HUES64 (cell line): ENCODE data around the gene MYO9B.

Experiments
- H3K27ac ChIP-seq: 2 replicates; pipeline ENCODE4 v1.7.0; 2013; ENCODE audit warnings: low read depth, low read length, inconsistent platforms
- H3K27me3 ChIP-seq: 2 replicates; pipeline ENCODE4 v1.6.1; 2013; ENCODE audit warnings: mild to moderate bottlenecking, low read length; ENCODE audit not compliant: insufficient read depth
- H3K36me3 ChIP-seq: 2 replicates; pipeline ENCODE4 v1.6.1; 2013; ENCODE audit warnings: mild to moderate bottlenecking, low read length; ENCODE audit not compliant: insufficient read depth
- H3K4me1 ChIP-seq: 2 replicates; pipeline ENCODE4 v1.6.1; 2013; ENCODE audit warnings: mild to moderate bottlenecking, low read length, moderate library complexity; ENCODE audit not compliant: insufficient read depth
- H3K4me3 ChIP-seq: 2 replicates; pipeline ENCODE4 v1.5.1; 2013; ENCODE audit warnings: mild to moderate bottlenecking, low read length, moderate library complexity
- H3K9ac ChIP-seq: 2 replicates; pipeline ENCODE4 v1.6.1; 2013; ENCODE audit warnings: mild to moderate bottlenecking, low read depth, low read length
- H3K9me3 ChIP-seq: 2 replicates; pipeline ENCODE4 v1.6.1; 2013; ENCODE audit warnings: low read depth, low read length; ENCODE audit not compliant: insufficient read depth
- WGBS: fragments of 150-250, 120-280 bp; methylation state at CpG from one replicate; pipeline ENCODE4 v1.1.7; 2013; ENCODE audit warnings: missing lambda C conversion rate; 5-methylcytosine and 5-hydroxymethylcytosine counted together

Gene MYO9B

DNA sequence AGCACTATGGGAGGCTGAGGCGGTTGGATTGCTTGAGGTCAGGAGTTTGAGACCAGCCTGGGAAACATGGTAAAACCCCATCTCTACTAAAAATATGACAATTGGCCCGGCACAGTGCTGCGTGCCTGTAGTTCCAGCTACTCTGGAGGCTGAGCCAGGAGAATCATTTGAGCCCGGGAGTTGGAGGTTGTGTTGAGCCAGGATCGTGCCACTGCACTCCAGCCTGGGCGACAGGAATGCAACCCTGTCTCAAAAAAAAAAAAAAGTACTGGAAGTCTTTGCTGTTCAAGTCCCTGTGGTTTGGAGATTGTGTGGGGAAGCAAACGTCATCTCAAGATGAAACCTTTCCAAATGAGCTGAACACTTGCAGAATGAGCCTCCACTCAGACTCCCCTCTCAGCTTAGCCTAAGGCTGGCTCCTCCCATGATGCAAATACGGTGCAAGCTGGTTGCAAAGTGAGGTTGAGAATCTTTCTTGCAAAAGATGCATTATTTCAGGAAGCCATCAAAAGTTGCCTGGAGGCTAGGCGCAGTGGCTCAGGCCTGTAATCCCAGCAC, 46.2 kb downstream of the MYO9B start:
- no peaks in the 10 kb centered on the region for H3K27me3 ChIP-seq
- H3K4me1 ChIP-seq: peaks cover 13% of the 10 kb centered on the region
- H3K27ac ChIP-seq: no peak overlapping the region
- H3K36me3 ChIP-seq: 0 out of 2 replicates have a peak, but pooled peaks cover 5% of the 10 kb centered on the region
- 87% methylated on average over 9 of the region's 9 CpGs for WGBS
- no peak overlapping the region for H3K9ac ChIP-seq
- H3K9me3 ChIP-seq: no peaks in the 10 kb centered on the region
- H3K4me3 ChIP-seq: no peak overlapping the region

DNA sequence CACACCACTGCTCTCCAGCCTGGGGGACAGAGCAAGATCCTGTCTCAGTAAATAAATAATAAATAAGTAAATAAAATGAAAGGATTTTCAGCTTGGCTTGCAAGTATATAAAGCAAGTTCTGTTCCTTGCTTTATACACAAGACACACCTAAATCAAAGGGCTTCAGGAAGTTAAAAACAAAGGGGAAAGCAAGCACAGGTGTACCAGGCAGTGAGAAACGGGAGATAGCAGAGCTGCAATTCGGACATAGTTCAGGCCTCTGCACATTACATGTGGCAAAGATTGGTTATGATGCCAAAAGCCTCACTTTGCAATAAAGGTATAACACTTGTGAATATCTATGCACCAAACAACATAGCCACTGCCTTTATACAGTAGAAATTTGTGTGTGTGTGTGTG, 47.5 kb downstream of the MYO9B start:
- 84% methylated on average over 2 of the region's 2 CpGs for WGBS
- Histone ChIP-seq H3K27me3 (no peaks in the 10 kb centered on the region), H3K4me1 (peaks cover 13% of the 10 kb centered on the region), H3K4me3 (no peak overlapping the region), H3K9me3 (no peaks in the 10 kb centered on the region), H3K9ac (no peak overlapping the region), H3K36me3 (0 out of 2 replicates have a peak, but pooled peaks cover 5% of the 10 kb centered on the region), H3K27ac (no peak overlapping the region)

DNA sequence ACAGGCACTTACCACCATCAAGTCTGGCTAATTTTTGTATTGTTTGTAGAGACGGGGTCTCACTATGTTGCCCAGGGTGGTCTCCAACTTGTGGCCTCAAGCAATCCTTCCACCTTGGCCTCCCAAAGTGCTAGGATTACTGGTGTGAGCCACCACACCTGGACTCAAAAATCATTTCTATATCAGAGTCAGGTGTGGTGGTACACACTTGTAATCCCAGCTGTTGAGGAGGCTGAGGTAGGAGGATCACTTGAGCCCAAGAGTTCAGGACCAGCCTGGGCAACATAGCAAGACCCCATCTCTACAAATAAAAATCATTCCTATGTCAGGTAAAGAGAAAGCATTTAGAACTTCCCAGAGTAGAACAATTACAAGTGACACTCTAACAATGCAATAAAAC, 48.4 kb downstream of the MYO9B start:
- Histone ChIP-seq H3K9me3 (no peaks in the 10 kb centered on the region), H3K4me3 (no peak overlapping the region), H3K36me3 (0 out of 2 replicates have a peak, but pooled peaks cover 4% of the 10 kb centered on the region), H3K27ac (no peak overlapping the region), H3K27me3 (no peaks in the 10 kb centered on the region), H3K9ac (no peak overlapping the region), H3K4me1 (peaks cover 13% of the 10 kb centered on the region)
- WGBS: 100% methylated on average over 1 of the region's 1 CpG

DNA sequence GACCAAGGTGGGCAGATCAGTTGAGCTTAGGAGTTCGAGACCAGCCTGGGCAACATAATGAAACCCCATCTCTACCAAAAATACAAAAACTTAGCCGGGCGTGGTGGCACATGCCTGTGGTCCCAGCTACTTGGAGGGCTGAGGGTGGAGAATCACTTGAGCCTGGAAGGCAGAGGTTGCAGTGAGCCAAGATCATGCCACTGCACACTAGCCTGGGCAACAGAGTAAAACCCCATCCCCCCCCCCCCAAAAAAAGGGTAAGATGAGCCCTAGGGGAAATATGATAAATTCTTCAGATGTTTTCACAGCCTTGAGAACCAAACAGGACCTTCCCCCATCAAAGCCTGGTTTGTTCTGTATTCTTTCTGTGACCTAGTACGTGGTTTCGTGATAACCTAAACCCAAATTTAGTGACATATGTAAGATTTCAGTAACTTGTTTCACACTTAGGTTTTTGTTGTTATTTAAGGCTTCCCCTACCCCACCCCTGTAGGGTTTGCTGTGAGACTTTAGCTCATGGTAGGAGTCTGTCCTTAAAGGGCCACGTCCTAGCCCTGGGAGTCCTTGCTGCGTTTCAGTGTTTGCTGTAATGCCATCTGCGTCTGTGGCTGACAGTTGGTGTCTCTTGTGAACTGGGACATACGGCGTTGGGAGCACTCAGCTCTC, 49.6 kb downstream of the MYO9B start:
- Histone ChIP-seq H3K9me3 (no peaks in the 10 kb centered on the region), H3K27me3 (no peaks in the 10 kb centered on the region), H3K4me3 (no peak overlapping the region), H3K36me3 (0 out of 2 replicates have a peak, but pooled peaks cover 2% of the 10 kb centered on the region), H3K4me1 (peaks cover 13% of the 10 kb centered on the region), H3K27ac (no peak overlapping the region), H3K9ac (no peak overlapping the region)
- WGBS: 87% methylated on average over 10 of the region's 10 CpGs

DNA sequence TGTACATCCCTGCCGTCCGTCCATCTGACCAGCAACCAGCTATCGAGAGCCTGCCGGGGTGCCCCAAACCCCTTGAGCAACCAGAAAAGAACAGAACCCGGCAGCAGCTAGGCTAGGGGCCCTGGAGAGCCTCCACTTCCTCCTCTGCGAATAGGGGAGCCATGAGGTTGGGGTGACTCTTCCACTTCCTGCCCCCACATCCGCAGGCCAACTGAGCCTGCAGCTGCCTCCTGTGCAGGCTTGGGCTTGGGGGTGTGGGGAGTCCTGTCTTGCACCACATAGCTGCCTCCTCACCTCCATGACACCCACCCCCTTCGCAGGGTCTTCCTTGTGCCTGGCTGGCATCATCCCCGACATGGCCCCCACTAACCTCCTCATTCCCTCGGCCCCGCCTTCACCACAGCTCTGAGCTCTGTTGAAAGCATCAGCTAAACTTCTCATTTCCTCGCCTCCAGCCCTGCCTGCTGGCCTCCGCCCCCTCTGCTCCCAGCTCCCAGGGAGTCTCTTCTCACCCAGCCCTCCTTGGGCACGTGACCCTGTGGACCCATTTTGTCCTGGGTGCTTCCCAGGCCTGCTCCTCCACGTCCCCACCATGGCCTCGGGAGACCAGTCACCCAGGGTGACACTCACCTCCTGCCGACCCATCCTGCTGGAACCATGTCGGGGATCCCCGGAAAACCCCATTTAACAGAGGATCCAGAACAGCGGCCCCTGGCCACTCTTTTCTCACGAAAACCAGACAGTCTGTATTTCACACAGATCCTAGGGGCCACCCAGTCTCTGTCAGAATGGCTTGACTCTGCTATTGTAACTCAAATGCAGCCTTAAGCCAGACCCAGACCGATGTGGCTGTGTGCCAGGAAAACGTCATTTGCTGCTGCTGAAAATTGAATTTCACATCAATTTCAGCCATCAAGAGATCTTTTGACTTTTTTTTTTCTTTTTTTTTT, 50.4 kb downstream of the MYO9B start:
- Histone ChIP-seq H3K36me3 (0 out of 2 replicates have a peak, but pooled peaks cover 2% of the 10 kb centered on the region), H3K9ac (no peak overlapping the region), H3K27me3 (no peaks in the 10 kb centered on the region), H3K27ac (no peak overlapping the region), H3K9me3 (no peaks in the 10 kb centered on the region), H3K4me3 (no peak overlapping the region), H3K4me1 (peaks cover 13% of the 10 kb centered on the region)
- WGBS: 81% methylated on average over 22 of the region's 23 CpGs

DNA sequence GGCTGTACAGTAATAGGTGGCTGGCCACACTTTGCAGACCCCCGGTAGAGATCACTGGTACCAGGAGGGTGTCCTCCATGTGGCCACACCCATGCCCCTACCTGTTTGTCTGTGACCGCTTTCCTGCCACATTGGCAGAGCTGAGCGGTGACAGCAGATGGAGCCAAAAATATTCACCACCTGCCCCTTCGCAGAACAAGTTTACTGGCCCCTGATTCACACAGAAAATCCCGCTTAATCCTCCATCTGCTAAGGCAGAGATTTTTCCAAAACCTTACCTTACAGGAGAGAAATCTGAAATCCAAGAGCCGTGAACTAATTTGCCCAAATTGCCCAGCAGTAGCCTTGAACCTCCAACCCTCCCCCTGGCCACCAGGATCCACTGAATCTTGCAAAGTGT, 52.1 kb downstream of the MYO9B start:
- peaks cover 13% of the 10 kb centered on the region for H3K4me1 ChIP-seq
- H3K27ac ChIP-seq: no peak overlapping the region
- no peak overlapping the region for H3K4me3 ChIP-seq
- no peak overlapping the region for H3K9ac ChIP-seq
- 0 out of 2 replicates have a peak, but pooled peaks cover 2% of the 10 kb centered on the region for H3K36me3 ChIP-seq
- no peaks in the 10 kb centered on the region for H3K9me3 ChIP-seq
- 94% methylated on average over 6 of the region's 6 CpGs for WGBS
- H3K27me3 ChIP-seq: no peaks in the 10 kb centered on the region

DNA sequence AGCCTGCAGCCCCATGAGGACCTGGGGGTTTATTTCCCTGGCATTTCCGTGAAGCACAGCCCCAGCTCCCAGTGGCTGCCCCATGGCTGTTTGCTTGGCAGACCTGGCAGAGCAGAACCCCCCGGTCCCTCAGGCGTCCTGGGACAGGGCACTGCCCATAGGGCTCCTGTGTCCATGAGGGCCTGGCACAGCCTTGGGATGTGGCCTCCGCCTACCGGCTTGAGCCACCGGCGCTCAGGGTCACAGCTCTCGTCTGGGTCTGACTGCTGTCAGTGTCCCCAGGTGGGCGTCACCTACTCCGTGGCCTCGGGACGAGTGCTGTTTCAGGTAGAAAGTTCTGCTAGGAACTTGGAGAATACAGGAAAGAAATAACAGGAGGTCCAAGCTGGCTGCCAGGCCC, 52.8 kb downstream of the MYO9B start:
- Histone ChIP-seq H3K4me1 (peaks cover 13% of the 10 kb centered on the region), H3K9ac (no peak overlapping the region), H3K4me3 (no peak overlapping the region), H3K36me3 (no peaks in the 10 kb centered on the region), H3K27ac (no peak overlapping the region), H3K9me3 (no peaks in the 10 kb centered on the region), H3K27me3 (no peaks in the 10 kb centered on the region)
- 94% methylated on average over 12 of the region's 12 CpGs for WGBS

DNA sequence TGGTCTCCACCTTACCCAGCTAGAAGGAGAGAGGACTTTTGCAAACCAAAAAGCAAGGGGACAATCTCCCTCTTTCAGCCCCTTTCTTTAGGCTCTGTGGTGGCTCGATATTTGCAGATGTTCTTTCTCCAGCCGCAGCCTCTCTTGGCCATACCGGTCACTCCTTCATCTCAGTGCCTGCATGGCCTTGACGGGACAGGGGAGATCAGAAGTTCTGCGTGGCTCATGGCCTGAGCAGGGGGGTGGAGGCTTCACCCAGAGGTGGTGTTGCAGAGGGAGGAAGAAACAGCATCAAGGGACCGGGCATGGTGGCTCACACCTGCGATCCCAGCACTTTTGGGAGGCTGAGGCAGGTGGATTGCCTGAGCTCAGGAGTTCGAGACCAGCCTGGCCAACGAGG, 53.2 kb downstream of the MYO9B start:
- H3K9me3 ChIP-seq: no peaks in the 10 kb centered on the region
- 95% methylated on average over 9 of the region's 9 CpGs for WGBS
- peaks cover 13% of the 10 kb centered on the region for H3K4me1 ChIP-seq
- no peak overlapping the region for H3K4me3 ChIP-seq
- H3K27ac ChIP-seq: no peak overlapping the region
- no peak overlapping the region for H3K9ac ChIP-seq
- no peaks in the 10 kb centered on the region for H3K36me3 ChIP-seq
- no peaks in the 10 kb centered on the region for H3K27me3 ChIP-seq

DNA sequence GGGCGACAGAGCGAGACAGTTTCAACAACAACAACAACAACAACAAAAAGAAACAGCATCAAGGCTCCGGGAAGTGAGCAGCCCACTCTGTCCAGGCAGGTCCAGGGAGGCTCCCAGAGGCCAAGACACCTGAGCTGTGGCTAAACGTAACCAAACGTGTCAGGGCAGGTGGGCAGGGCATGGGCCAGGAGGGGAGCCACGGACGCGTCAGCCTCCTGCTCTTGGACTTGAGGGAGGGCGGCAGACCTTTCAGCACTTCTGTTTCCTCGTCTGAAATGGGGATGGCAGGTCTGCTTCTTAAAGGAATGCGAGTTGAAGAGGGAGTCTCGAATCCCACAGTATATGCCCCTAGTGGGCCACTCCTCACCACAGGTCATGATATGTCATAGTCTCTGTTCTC, 53.8 kb downstream of the MYO9B start:
- Histone ChIP-seq H3K27ac (no peak overlapping the region), H3K27me3 (no peaks in the 10 kb centered on the region), H3K4me3 (no peak overlapping the region), H3K36me3 (no peaks in the 10 kb centered on the region), H3K9ac (no peak overlapping the region), H3K9me3 (no peaks in the 10 kb centered on the region), H3K4me1 (peaks cover 13% of the 10 kb centered on the region)
- WGBS: 85% methylated on average over 12 of the region's 12 CpGs

DNA sequence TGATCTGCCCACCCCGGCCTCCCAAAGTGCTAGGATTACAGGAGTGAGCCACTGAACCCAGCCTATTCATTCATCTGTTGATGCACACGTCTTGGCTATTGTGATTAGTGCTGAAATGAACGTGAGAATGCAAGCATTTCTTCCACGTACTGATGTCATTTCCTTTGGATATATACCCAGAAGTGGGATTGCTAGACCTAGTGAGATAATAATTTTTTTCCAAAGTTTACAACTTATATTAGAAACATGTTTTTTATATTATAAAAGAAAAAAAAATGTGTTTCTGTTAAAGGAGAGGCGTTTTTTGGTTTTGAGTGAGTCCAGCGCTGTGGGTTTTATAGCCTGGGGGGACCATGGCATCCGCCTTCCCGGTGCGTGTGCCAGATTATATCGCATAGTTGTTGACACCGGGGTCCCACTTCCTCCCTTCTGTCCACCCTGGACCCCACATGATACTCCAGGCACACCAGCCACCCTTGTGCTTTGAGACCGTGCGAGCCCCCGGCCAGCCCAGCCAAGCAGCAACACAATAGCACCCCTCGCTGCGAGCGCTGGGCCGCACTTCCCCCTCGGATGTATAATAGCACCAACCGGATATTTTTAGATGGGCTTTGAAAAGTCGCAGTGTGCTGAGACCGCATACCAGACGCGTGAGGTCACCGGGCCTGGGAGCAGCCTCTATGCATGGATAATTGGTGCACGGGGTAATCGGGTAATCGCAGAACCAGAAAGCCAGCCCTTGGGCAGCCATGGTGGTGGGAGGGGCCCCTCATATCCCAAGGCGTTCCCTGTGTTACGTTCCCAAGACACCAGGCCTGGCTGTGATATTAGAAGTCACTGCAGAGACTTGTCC, 59.6 kb downstream of the MYO9B start:
- no peaks in the 10 kb centered on the region for H3K9me3 ChIP-seq
- peaks cover 17% of the 10 kb centered on the region for H3K4me1 ChIP-seq
- H3K4me3 ChIP-seq: peak overlapping the region; percentile 13
- H3K27ac ChIP-seq: peak overlapping the region; percentile 95
- WGBS: 10% methylated on average over 30 of the region's 30 CpGs
- H3K36me3 ChIP-seq: 0 out of 2 replicates have a peak, but pooled peaks cover 3% of the 10 kb centered on the region
- peak overlapping the region; percentile 62 for H3K9ac ChIP-seq
- H3K27me3 ChIP-seq: no peaks in the 10 kb centered on the region
